Prostate gland (tissue), 2 donors: Measurements from ENCODE around the gene TAF8.

Experiments
- POLR2A ChIP-seq: fragments of 450-650 bp; IDR thresholded peaks from one replicate; pipeline ENCODE4 v1.6.1; 2016; ENCODE audit warnings: antibody characterized with exemption, mild to moderate bottlenecking
- TF ChIP-seq, protein P1 (sequence below), 4 experiments: fragments of 200-600 bp in 2 of 4; fragments of 450-650 bp in 2 of 4; sonication (generic) in 2 of 4; IDR thresholded peaks; 1 replicate in 3 of 4; 2 replicates in 1 of 4; pipeline ENCODE4 v1.5.1; 2016 to 2019; ENCODE audit warnings: antibody characterized with exemption in 4 of 4, mild to moderate bottlenecking in 2 of 4, moderate library complexity in 2 of 4

- TF ChIP-seq, protein P1, sequence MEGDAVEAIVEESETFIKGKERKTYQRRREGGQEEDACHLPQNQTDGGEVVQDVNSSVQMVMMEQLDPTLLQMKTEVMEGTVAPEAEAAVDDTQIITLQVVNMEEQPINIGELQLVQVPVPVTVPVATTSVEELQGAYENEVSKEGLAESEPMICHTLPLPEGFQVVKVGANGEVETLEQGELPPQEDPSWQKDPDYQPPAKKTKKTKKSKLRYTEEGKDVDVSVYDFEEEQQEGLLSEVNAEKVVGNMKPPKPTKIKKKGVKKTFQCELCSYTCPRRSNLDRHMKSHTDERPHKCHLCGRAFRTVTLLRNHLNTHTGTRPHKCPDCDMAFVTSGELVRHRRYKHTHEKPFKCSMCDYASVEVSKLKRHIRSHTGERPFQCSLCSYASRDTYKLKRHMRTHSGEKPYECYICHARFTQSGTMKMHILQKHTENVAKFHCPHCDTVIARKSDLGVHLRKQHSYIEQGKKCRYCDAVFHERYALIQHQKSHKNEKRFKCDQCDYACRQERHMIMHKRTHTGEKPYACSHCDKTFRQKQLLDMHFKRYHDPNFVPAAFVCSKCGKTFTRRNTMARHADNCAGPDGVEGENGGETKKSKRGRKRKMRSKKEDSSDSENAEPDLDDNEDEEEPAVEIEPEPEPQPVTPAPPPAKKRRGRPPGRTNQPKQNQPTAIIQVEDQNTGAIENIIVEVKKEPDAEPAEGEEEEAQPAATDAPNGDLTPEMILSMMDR (IDR thresholded peaks at IDR 0.05): no peak
- no peak for TF ChIP-seq POLR2A
Observed at GRCh38 chr6:42013134-42013516, 37.2 kb upstream of the TAF8 start.
